Caco-2 (cell line): Measurements from ENCODE around the gene ING1. TPM values are rescaled to one million over a fixed set of nuclear protein-coding genes. Genes with fewer than 3 reads are reported as not detected.
A peak's percentile ranks its signal among the peaks of the same experiment; 100 is the strongest.

Experiments
- BruUV-seq: library from RNA; stranded (reverse); fragments of 400-500 nt; replicated peaks from 2 replicates; lab custom pipeline; 2021; lab: Mats Ljungman, UMichigan
- CTCF ChIA-PET: fragments of 300-600 bp; sonication (Branson Sonifier 250); formaldehyde crosslinking; loops from one replicate; lab custom pipeline; 2022; ENCODE audit warnings: antibody characterized with exemption; lab: Charles Lee
- POLR2A ChIA-PET: fragments of 300-600 bp; sonication (Branson Sonifier 250); formaldehyde crosslinking; loops from one replicate; lab custom pipeline; 2022; ENCODE audit warnings: antibody characterized with exemption; lab: Charles Lee
- DNase-seq, 2 experiments: peaks; one replicate each; pipeline versions ENCODE4 v3.0.0 to v3.0.0-alpha.2; 2020 to 2022
- H3K27me3 ChIP-seq: replicated peaks from 2 replicates; pipeline ENCODE4 v1.6.0; 2011; ENCODE audit warnings: low read length; ENCODE audit not compliant: control insufficient read depth, insufficient read depth
- H3K36me3 ChIP-seq: 2 replicates; pipeline ENCODE4 v1.5.1; 2011; ENCODE audit warnings: low read length; ENCODE audit not compliant: control insufficient read depth, insufficient read depth
- H3K4me1 ChIP-seq: fragments of 250-450 bp; sonication (Bioruptor Pico); 2 replicates; pipeline ENCODE4 v1.5.1; 2020; ENCODE audit warnings: mild to moderate bottlenecking
- H3K4me3 ChIP-seq: 2 replicates; pipeline ENCODE4 v1.5.1; 2011; ENCODE audit warnings: low read depth, mild to moderate bottlenecking, control low read depth, low read length
- H3K9me3 ChIP-seq: fragments of 250-450 bp; sonication (Bioruptor Pico); 2 replicates; pipeline ENCODE4 v1.5.1; 2020; ENCODE audit warnings: mild to moderate bottlenecking, moderate library complexity
- H3K27ac Mint-ChIP-seq: one replicate; pipeline ENCODE4 v1.8.0; 2022; ENCODE audit warnings: mixed read lengths; ENCODE audit not compliant: unreplicated experiment
- H3K27me3 Mint-ChIP-seq: one replicate; pipeline ENCODE4 v1.8.0; 2022; ENCODE audit warnings: mixed read lengths; ENCODE audit not compliant: insufficient read depth, unreplicated experiment
- H3K36me3 Mint-ChIP-seq: one replicate; pipeline ENCODE4 v1.8.0; 2022; ENCODE audit warnings: mild to moderate bottlenecking, mixed read lengths; ENCODE audit not compliant: insufficient read depth, unreplicated experiment
- H3K4me1 Mint-ChIP-seq: one replicate; pipeline ENCODE4 v1.8.0; 2022; ENCODE audit warnings: low read depth, mixed read lengths; ENCODE audit not compliant: unreplicated experiment
- H3K4me3 Mint-ChIP-seq: one replicate; pipeline ENCODE4 v1.8.0; 2022; ENCODE audit warnings: mild to moderate bottlenecking, moderate library complexity, mixed read lengths; ENCODE audit not compliant: unreplicated experiment
- H3K9me3 Mint-ChIP-seq: one replicate; pipeline ENCODE4 v1.8.0; 2022; ENCODE audit warnings: mixed read lengths; ENCODE audit not compliant: unreplicated experiment
- CTCF ChIP-seq, 2 experiments: fragments of 200-600 bp in 1 of 2; IDR thresholded peaks; 1 replicate in 1 of 2; 2 replicates in 1 of 2; pipeline versions ENCODE4 v1.5.1 to v1.8.0; 2011 to 2022; ENCODE audit warnings: antibody characterized with exemption in 1 of 2, control low read depth in 1 of 2, inconsistent platforms in 1 of 2, low read depth in 1 of 2, low read length in 1 of 2, mild to moderate bottlenecking in 1 of 2, moderate library complexity in 1 of 2; ENCODE audit not compliant: insufficient read depth in 1 of 2, severe bottlenecking in 1 of 2, unreplicated experiment in 1 of 2
- intact Hi-C: fragments of 100-400 bp; cut with micrococcal nuclease; formaldehyde crosslinking; loops from one replicate; pipeline ENCODE4 v1.10.0; 2022; ENCODE audit not compliant: unreplicated experiment
- total RNA-seq: library from RNA; stranded (reverse); gene quantifications from 2 replicates; pipeline ENCODE4 v1.2.3, GENCODE V29; 2022

Gene ING1
- total RNA-seq, 1 experiment from 2014 or later, result 17.9 TPM

- Mint-ChIP-seq H3K27me3 (no peaks in the 10 kb centered on the region), H3K36me3 (peaks cover 60% of the 10 kb centered on the region), H3K4me1 (no peaks in the 10 kb centered on the region), H3K9me3 (no peaks in the 10 kb centered on the region), H3K4me3 (no peak overlapping the region), H3K27ac (no peak overlapping the region)
- Histone ChIP-seq H3K27me3 (no peaks in the 10 kb centered on the region), H3K4me1 (no peaks in the 10 kb centered on the region), H3K36me3 (peaks cover 5% of the 10 kb centered on the region), H3K4me3 (no peak overlapping the region), H3K9me3 (peaks cover 5% of the 10 kb centered on the region; the same call in 1 of the 2 replicates)
- TF ChIP-seq CTCF (IDR thresholded peaks at IDR 0.05; ENCODE audit: insufficient read depth in 1 of 2, low read depth in 1 of 2, low read length in 1 of 2, severe bottlenecking in 1 of 2, unreplicated experiment in 1 of 2), result no peak
- ChIA-PET POLR2A (no interaction called here), CTCF (no interaction called here)
- no TSS peak for BruUV-seq
- intact Hi-C loops, result no loop called here
- DNase-seq, result no peak
These were observed 36.6 kb upstream of the ING1 start for GRCh38 chr13:110676595-110677587.

- POLR2A ChIA-PET, result no interaction called here
- Mint-ChIP-seq H3K36me3 (peaks cover 64% of the 10 kb centered on the region), H3K4me3 (no peak overlapping the region), H3K4me1 (no peaks in the 10 kb centered on the region), H3K9me3 (no peaks in the 10 kb centered on the region), H3K27me3 (no peaks in the 10 kb centered on the region), H3K27ac (peak overlapping the region; percentile 39)
- no peak for TF ChIP-seq CTCF (IDR thresholded peaks at IDR 0.05; ENCODE audit: insufficient read depth in 1 of 2, low read depth in 1 of 2, low read length in 1 of 2, severe bottlenecking in 1 of 2, unreplicated experiment in 1 of 2)
- no peaks in the 10 kb centered on the region for H3K27me3 ChIP-seq
- peaks cover 5% of the 10 kb centered on the region; the same call in 1 of the 2 replicates for H3K9me3 ChIP-seq
- no TSS peak for BruUV-seq
- CTCF ChIA-PET, result no interaction called here
- intact Hi-C loops, result no loop called here
- no peaks in the 10 kb centered on the region for H3K4me1 ChIP-seq
- H3K36me3 ChIP-seq, result peaks cover 6% of the 10 kb centered on the region
- H3K4me3 ChIP-seq, result no peak overlapping the region
- DNase-seq, result no peak
These were observed 35.6 kb upstream of the ING1 start for GRCh38 chr13:110677731-110678545.

- no TSS peak for BruUV-seq
- intact Hi-C loops, result loop anchor here (1.0 to 5.0 kb wide), 2 partner anchors 33 to 136 kb away; no protein-coding TSS in a partner anchor
- Mint-ChIP-seq H3K27ac (no peak overlapping the region), H3K9me3 (no peaks in the 10 kb centered on the region), H3K27me3 (no peaks in the 10 kb centered on the region), H3K4me1 (peaks cover 6% of the 10 kb centered on the region), H3K4me3 (no peak overlapping the region), H3K36me3 (peaks cover 64% of the 10 kb centered on the region)
- peak; percentile 55 to 63 for TF ChIP-seq CTCF (IDR thresholded peaks at IDR 0.05; ENCODE audit: insufficient read depth in 1 of 2, low read depth in 1 of 2, low read length in 1 of 2, severe bottlenecking in 1 of 2, unreplicated experiment in 1 of 2)
- ChIA-PET CTCF (interaction anchor here (0.6 kb wide), 1 partner anchor 326 kb away, joined by 3 read pairs; no protein-coding TSS in a partner anchor), POLR2A (interaction anchor here (0.6 kb wide), 2 partner anchors 32 to 35 kb away, joined by 3 to 4 read pairs; no protein-coding TSS in a partner anchor)
- Histone ChIP-seq H3K27me3 (no peaks in the 10 kb centered on the region), H3K4me1 (no peaks in the 10 kb centered on the region; the same call in 1 of the 2 replicates), H3K9me3 (no peaks in the 10 kb centered on the region), H3K4me3 (no peak overlapping the region), H3K36me3 (peaks cover 6% of the 10 kb centered on the region)
- peak in 1 of 2 experiments; percentile 57 for DNase-seq
These were observed 32.6 kb upstream of the ING1 start for GRCh38 chr13:110680852-110681251.
